SK-N-SH (cell line): ENCODE measurements around the gene SHISA5. TPM values are rescaled to one million over a fixed set of nuclear protein-coding genes. Genes with fewer than 3 reads are reported as not detected.
A peak's percentile ranks its signal among the peaks of the same experiment; 100 is the strongest.

Experiments
- CTCF ChIA-PET: fragments of 300-600, 350-600 bp; formaldehyde crosslinking; extraction: SDS; loops from one replicate; lab custom pipeline; 2021; lab: Yijun Ruan, JAX
- POLR2A ChIA-PET: fragments of 350-600 bp; sonication (Branson Sonifier 250); formaldehyde crosslinking; extraction: SDS; loops from one replicate; lab custom pipeline; 2020; ENCODE audit warnings: antibody characterized with exemption, inconsistent platforms; lab: Yijun Ruan, JAX
- DNase-seq: peaks from one replicate; pipeline ENCODE4 v3.0.0; 2012
- H2AFZ ChIP-seq: fragments of 200-600 bp; sonication (generic); 2 replicates; pipeline ENCODE4 v1.8.1; 2016; ENCODE audit warnings: antibody characterized with exemption, mild to moderate bottlenecking, low read depth
- H3F3A ChIP-seq: fragments of 200-600 bp; sonication (generic); replicated peaks from 2 replicates; pipeline ENCODE3; 2016; ENCODE audit warnings: antibody characterized with exemption, mild to moderate bottlenecking; ENCODE audit not compliant: insufficient read depth
- H3K27ac ChIP-seq, 2 experiments: fragments of 200-500 bp in 1 of 2; fragments of 200-600 bp in 1 of 2; sonication (Bioruptor generic) in 1 of 2; sonication (generic), shearing (Covaris generic) in 1 of 2; 2 replicates each; pipeline versions ENCODE4 v1.5.1 to v1.6.1; 2014 to 2016; ENCODE audit warnings: low read depth in 2 of 2, inconsistent platforms in 1 of 2, low read length in 1 of 2, mild to moderate bottlenecking in 1 of 2, mixed read lengths in 1 of 2
- H3K27me3 ChIP-seq: fragments of 200-600 bp; sonication (generic), shearing (Covaris generic); 2 replicates; pipeline ENCODE4 v1.6.1; 2016; ENCODE audit warnings: mixed run types; ENCODE audit not compliant: insufficient read depth
- H3K36me3 ChIP-seq, 2 experiments: fragments of 200-500 bp in 1 of 2; fragments of 200-600 bp in 1 of 2; sonication (Bioruptor generic) in 1 of 2; sonication (generic) in 1 of 2; replicated peaks in 1 of 2; 2 replicates each; pipeline versions ENCODE3 to v1.5.1; 2014 to 2016; ENCODE audit warnings: low read length in 1 of 2, mild to moderate bottlenecking in 1 of 2; ENCODE audit not compliant: insufficient read depth in 2 of 2, control insufficient read depth in 1 of 2
- H3K4me1 ChIP-seq, 2 experiments: fragments of 200-500 bp in 1 of 2; fragments of 200-600 bp in 1 of 2; sonication (Bioruptor generic) in 1 of 2; sonication (generic), shearing (Covaris generic) in 1 of 2; 2 replicates each; pipeline versions ENCODE4 v1.5.1 to v1.6.1; 2014 to 2016; ENCODE audit warnings: low read depth in 1 of 2, low read length in 1 of 2, mixed run types in 1 of 2; ENCODE audit not compliant: insufficient read depth in 2 of 2, control insufficient read depth in 1 of 2
- H3K4me2 ChIP-seq: fragments of 200-600 bp; sonication (generic), shearing (Covaris generic); 2 replicates; pipeline ENCODE4 v1.6.1; 2017; ENCODE audit warnings: mixed run types
- H3K4me3 ChIP-seq, 2 experiments: fragments of 200-500 bp in 1 of 2; fragments of 200-600 bp in 1 of 2; sonication (Bioruptor generic) in 1 of 2; sonication (generic), shearing (Covaris generic) in 1 of 2; 2 replicates each; pipeline versions ENCODE4 v1.5.1 to v1.8.1; 2014 to 2016; ENCODE audit warnings: low read depth in 2 of 2, inconsistent platforms in 1 of 2, low read length in 1 of 2, mild to moderate bottlenecking in 1 of 2, mixed read lengths in 1 of 2, moderate library complexity in 1 of 2
- H3K79me2 ChIP-seq: fragments of 200-600 bp; sonication (generic); 2 replicates; pipeline ENCODE4 v1.8.1; 2017; ENCODE audit warnings: mild to moderate bottlenecking; ENCODE audit not compliant: insufficient read depth
- H3K9ac ChIP-seq: fragments of 200-600 bp; sonication (generic); 2 replicates; pipeline ENCODE4 v1.6.1; 2017; ENCODE audit warnings: mixed run types
- H3K9me2 ChIP-seq: fragments of 200-600 bp; sonication (generic); 2 replicates; pipeline ENCODE4 v1.6.1; 2017; ENCODE audit warnings: mixed run types
- H3K9me3 ChIP-seq: fragments of 200-600 bp; sonication (generic); 2 replicates; pipeline ENCODE4 v1.6.1; 2017; ENCODE audit warnings: mixed run types, mild to moderate bottlenecking, moderate library complexity
- H4K20me1 ChIP-seq: fragments of 200-600 bp; sonication (generic); 2 replicates; pipeline ENCODE4 v1.6.1; 2017; ENCODE audit warnings: mild to moderate bottlenecking, mixed run types; ENCODE audit not compliant: insufficient read depth
- CHD2 ChIP-seq: fragments of 150-350 bp; IDR thresholded peaks from 2 replicates; pipeline ENCODE4 v1.6.1; 2018; ENCODE audit warnings: low read length; ENCODE audit not compliant: partially characterized antibody
- CTCF ChIP-seq: fragments of 200-600 bp; sonication (generic); IDR thresholded peaks from 2 replicates; pipeline ENCODE4 v1.6.1; 2017; ENCODE audit warnings: antibody characterized with exemption, mild to moderate bottlenecking, moderate library complexity
- EZH2phosphoT487 ChIP-seq: fragments of 200-600 bp; sonication (generic); IDR thresholded peaks from 2 replicates; pipeline ENCODE4 v1.6.1; 2017; ENCODE audit warnings: low read depth, mixed run types, mild to moderate bottlenecking, antibody characterized with exemption, moderate library complexity, borderline replicate concordance
- FOXJ3 ChIP-seq: sonication (generic); formaldehyde crosslinking; IDR thresholded peaks from 2 replicates; pipeline ENCODE4 v1.5.1; 2020; ENCODE audit warnings: mild to moderate bottlenecking, missing genetic modification reagents
- FOXM1 ChIP-seq: IDR thresholded peaks from 2 replicates; pipeline ENCODE4 v1.4.0; 2012; ENCODE audit warnings: low read depth, mild to moderate bottlenecking
- GATA2 ChIP-seq: sonication (generic); formaldehyde crosslinking; IDR thresholded peaks from 2 replicates; pipeline ENCODE4 v1.5.0; 2020; ENCODE audit warnings: mild to moderate bottlenecking, missing genetic modification reagents
- JUND ChIP-seq: IDR thresholded peaks from 2 replicates; pipeline ENCODE4 v1.4.0; 2012
- MEF2A ChIP-seq: IDR thresholded peaks from 2 replicates; pipeline ENCODE4 v1.4.0; 2012; ENCODE audit warnings: low read depth, borderline replicate concordance
- NRF1 ChIP-seq: IDR thresholded peaks from 2 replicates; pipeline ENCODE4 v1.6.1; 2012; ENCODE audit warnings: low read depth, mild to moderate bottlenecking, low read length
- POLR2AphosphoS5 ChIP-seq: IDR thresholded peaks from 2 replicates; pipeline ENCODE4 v1.6.1; 2012; ENCODE audit warnings: low read depth, low read length
- RAD21 ChIP-seq: IDR thresholded peaks from 2 replicates; pipeline ENCODE4 v1.6.1; 2012; ENCODE audit warnings: mild to moderate bottlenecking, low read length
- RCOR1 ChIP-seq: fragments of 150-350 bp; IDR thresholded peaks from 2 replicates; pipeline ENCODE4 v1.6.1; 2017; ENCODE audit warnings: antibody characterized with exemption, low read length
- REST ChIP-seq: IDR thresholded peaks from 2 replicates; pipeline ENCODE4 v1.6.1; 2012; ENCODE audit warnings: mild to moderate bottlenecking, low read depth, low read length, moderate library complexity
- RFX5 ChIP-seq: IDR thresholded peaks from 2 replicates; pipeline ENCODE4 v1.6.1; 2012; ENCODE audit warnings: mild to moderate bottlenecking, improper control_type of control experiment, low read length
- RXRA ChIP-seq: IDR thresholded peaks from 2 replicates; pipeline ENCODE4 v1.4.0; 2012; ENCODE audit warnings: low read depth, mild to moderate bottlenecking, borderline replicate concordance
- SMC3 ChIP-seq: IDR thresholded peaks from 2 replicates; pipeline ENCODE4 v1.6.1; 2012; ENCODE audit warnings: low read depth, low read length, improper control_type of control experiment
- TAF1 ChIP-seq: IDR thresholded peaks from 2 replicates; pipeline ENCODE4 v1.6.1; 2012; ENCODE audit warnings: low read depth, mild to moderate bottlenecking, low read length, moderate library complexity, borderline replicate concordance
- TEAD4 ChIP-seq: IDR thresholded peaks from 2 replicates; pipeline ENCODE4 v1.4.0; 2012; ENCODE audit warnings: mild to moderate bottlenecking, borderline replicate concordance; ENCODE audit not compliant: insufficient read depth
- YY1 ChIP-seq: IDR thresholded peaks from 2 replicates; pipeline ENCODE4 v1.4.0; 2012; ENCODE audit warnings: low read depth, mild to moderate bottlenecking
- WGBS: methylation state at CpG from one replicate; pipeline ENCODE4 v1.1.6; 2017; ENCODE audit warnings: low lambda C conversion rate; 5-methylcytosine and 5-hydroxymethylcytosine counted together
- polyA plus RNA-seq, 3 experiments: library from polyadenylated mRNA; depleted of rRNA; stranded (reverse); fragments of >200 nt; gene quantifications; 2 replicates each; pipeline ENCODE4 v1.2.3, GENCODE V29; 2012
- TF ChIP-seq, protein P1 (sequence below): IDR thresholded peaks from 2 replicates; pipeline ENCODE4 v1.4.0; 2012; ENCODE audit warnings: low read depth, borderline replicate concordance

The SHISA5 gene
- polyA plus RNA-seq, 1 of the 3 experiments (the other 2 are of a cell fraction): 194 TPM

GRCh38 chr3:48548729-48549705 is 45.0 kb upstream of the SHISA5 start:
- peak; percentile 86 for DNase-seq
- POLR2A ChIA-PET: interaction anchor here (0.6 to 0.9 kb wide), 5 partner anchors 8 to 247 kb away, joined by 3 to 6 read pairs (median 3); partner anchors contain the start of genes ATRIP and PFKFB4
- 0 out of 2 replicates have a peak overlapping the region, but pooled peaks have one; percentile 28 for H2AFZ ChIP-seq

More at GRCh38 chr3:48548729-48549705, 45.0 kb upstream of the SHISA5 start:
- Histone ChIP-seq H3K79me2 (no peaks in the 10 kb centered on the region), H3F3A (no peaks in the 10 kb centered on the region), H3K4me1 (peaks cover 0 to 7% of the 10 kb centered on the region in 2 experiments; a peak in 1 of 4 replicates), H3K9me3 (no peaks in the 10 kb centered on the region), H3K9me2 (no peaks in the 10 kb centered on the region), H4K20me1 (no peaks in the 10 kb centered on the region), H3K27me3 (no peaks in the 10 kb centered on the region), H3K36me3 (peaks cover 7 to 9% of the 10 kb centered on the region in 2 experiments), H3K9ac (no peak overlapping the region), H3K4me2 (no peak overlapping the region), H3K27ac (no peak overlapping the region; a peak in 1 of 4 replicates), H3K4me3 (no peak overlapping the region; a peak in 1 of 4 replicates)
- CTCF ChIA-PET: interaction anchor here (0.5 to 12.6 kb wide), 33 partner anchors 9 to 965 kb away, joined by 3 to 136 read pairs (median 4); partner anchors contain the start of genes ATRIP, CCDC51, CELSR3 and SHISA5
- no peak for TF ChIP-seq EZH2phosphoT487
- peak; percentile 93 for TF ChIP-seq RAD21
- TF ChIP-seq POLR2AphosphoS5: no peak
- TF ChIP-seq GATA2 (CRISPR knock-in tag): no peak
- TF ChIP-seq REST: no peak
- no peak for TF ChIP-seq JUND
- no peak for TF ChIP-seq RFX5
- TF ChIP-seq FOXM1: no peak
- peak; percentile 39 for TF ChIP-seq CHD2
- no peak for TF ChIP-seq MEF2A
- TF ChIP-seq TEAD4: no peak
- no peak for TF ChIP-seq FOXJ3 (CRISPR knock-in tag)
- TF ChIP-seq YY1: no peak
- no peak for TF ChIP-seq RCOR1
- TF ChIP-seq, protein P1, sequence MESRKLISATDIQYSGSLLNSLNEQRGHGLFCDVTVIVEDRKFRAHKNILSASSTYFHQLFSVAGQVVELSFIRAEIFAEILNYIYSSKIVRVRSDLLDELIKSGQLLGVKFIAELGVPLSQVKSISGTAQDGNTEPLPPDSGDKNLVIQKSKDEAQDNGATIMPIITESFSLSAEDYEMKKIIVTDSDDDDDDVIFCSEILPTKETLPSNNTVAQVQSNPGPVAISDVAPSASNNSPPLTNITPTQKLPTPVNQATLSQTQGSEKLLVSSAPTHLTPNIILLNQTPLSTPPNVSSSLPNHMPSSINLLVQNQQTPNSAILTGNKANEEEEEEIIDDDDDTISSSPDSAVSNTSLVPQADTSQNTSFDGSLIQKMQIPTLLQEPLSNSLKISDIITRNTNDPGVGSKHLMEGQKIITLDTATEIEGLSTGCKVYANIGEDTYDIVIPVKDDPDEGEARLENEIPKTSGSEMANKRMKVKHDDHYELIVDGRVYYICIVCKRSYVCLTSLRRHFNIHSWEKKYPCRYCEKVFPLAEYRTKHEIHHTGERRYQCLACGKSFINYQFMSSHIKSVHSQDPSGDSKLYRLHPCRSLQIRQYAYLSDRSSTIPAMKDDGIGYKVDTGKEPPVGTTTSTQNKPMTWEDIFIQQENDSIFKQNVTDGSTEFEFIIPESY: no peak
- TF ChIP-seq CTCF: peak; percentile 95
- TF ChIP-seq TAF1: no peak
- no peak for TF ChIP-seq RXRA
- TF ChIP-seq NRF1: no peak
- TF ChIP-seq SMC3: peak; percentile 94
- 71% methylated on average over 7 of the region's 10 CpGs for WGBS
